GM18526 (cell line): ENCODE results near the gene GOLGA1.
A peak's percentile ranks its signal among the peaks of the same experiment; 100 is the strongest.

ENCODE experiments used
- POLR2A ChIP-seq: IDR thresholded peaks from 3 replicates; pipeline ENCODE4 v1.6.1; 2011; ENCODE audit not compliant: insufficient read length; ENCODE audit errors: extremely low read depth

The GOLGA1 gene, protein sequence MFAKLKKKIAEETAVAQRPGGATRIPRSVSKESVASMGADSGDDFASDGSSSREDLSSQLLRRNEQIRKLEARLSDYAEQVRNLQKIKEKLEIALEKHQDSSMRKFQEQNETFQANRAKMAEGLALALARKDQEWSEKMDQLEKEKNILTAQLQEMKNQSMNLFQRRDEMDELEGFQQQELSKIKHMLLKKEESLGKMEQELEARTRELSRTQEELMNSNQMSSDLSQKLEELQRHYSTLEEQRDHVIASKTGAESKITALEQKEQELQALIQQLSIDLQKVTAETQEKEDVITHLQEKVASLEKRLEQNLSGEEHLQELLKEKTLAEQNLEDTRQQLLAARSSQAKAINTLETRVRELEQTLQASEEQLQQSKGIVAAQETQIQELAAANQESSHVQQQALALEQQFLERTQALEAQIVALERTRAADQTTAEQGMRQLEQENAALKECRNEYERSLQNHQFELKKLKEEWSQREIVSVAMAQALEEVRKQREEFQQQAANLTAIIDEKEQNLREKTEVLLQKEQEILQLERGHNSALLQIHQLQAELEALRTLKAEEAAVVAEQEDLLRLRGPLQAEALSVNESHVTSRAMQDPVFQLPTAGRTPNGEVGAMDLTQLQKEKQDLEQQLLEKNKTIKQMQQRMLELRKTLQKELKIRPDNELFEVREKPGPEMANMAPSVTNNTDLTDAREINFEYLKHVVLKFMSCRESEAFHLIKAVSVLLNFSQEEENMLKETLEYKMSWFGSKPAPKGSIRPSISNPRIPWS

DNA sequence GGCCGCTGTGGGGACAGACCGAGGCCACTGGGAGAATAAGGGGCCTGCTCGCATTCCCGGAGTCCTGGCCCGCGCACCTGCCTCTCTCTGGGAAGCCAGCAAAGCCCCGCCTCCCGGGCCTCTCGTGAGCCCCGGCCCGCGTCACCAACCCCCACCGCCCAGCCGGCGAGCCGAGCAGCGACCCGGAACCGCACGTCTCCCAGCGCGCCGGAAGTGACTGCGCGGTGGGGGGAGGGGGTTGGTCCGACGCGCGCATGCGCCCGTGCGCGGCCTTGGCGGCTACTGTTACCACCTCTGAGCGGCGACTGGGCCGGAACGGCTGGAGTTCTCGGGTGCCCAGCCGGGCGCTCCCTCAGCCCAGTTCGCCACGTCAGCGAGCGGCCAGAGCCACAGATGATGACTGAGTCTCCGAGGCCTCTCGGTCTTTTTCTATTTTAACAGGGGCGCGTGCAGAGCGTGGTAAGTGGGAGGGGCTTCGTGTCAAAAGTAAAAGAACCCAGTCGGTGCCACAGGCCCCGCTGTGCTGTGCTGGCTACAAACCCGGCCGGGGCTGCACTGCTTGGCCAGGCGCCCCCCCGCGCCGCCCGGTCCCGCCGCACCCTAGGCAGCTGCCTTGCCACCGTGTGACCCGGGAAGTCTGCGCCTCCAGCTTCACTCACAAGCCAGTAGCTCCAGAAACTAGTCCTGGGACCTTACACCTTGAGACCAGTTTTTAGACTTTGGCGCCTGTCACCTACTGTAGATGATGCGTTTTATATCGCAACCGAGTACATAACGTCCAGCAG is at the start of gene GOLGA1:
Gene GOLGA1, minus strand, starts transcription at position 190 of the 785 bp plus-strand sequence. CDS start 2,372 bp downstream, outside the sequence.
- peak; percentile 90 for TF ChIP-seq POLR2A

DNA sequence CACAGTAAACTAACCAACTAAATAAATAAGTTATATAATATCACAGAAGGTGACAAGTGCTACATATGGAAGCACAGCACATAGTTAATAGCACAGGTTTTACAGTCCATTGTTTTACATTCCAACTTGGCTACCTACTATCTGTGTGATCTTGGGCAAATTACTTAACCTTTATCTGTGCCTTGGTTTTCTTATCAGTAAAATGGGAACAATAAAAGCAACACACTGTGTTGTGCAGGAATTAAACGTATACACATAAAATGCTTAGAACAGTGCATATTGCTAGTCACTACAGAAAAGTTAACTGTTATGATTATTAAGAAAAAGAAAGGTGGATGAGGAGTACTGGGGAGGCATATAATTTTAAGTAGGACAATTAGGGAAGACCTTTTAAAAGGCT is 42.8 kb upstream of the GOLGA1 start:
- TF ChIP-seq POLR2A: no peak

DNA sequence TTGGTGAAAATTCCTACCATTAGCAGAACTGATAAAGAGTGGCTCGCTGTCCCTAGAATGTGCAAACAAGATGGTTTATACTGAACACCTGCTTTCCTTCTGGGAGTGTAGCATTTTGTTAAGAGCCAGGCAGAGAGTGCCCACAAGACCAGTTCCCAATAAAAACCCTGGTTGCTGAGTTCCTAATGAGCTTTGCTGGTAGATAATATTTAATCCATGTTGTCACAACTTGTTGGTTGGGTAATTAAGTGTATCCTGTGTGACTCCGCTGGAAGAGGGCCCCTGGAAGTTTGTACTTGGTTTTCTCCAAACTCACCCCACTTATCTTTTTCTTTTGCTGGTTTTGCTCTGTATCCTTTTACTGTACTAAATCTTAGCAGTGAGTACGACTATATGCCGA is 39.5 kb upstream of the GOLGA1 start:
- TF ChIP-seq POLR2A: no peak

DNA sequence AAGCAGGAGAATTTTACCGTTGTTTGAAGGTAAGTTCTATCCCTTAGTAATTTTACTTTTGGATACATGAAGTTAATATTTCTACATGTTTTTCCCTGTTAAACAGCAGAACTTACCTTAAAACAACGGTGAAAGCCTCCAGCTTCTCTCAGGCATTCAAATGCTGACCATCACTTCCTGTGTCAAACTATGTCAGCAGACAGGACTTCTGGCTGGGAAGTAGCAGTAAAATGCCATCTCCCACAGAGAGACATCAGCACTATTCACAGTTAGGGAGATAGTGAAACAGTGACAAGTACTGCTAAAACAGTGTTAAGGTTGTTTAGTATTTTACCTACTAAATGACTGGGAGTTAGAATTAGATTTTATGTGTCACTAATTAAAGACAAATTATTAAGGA is 34.2 kb upstream of the GOLGA1 start:
- no peak for TF ChIP-seq POLR2A

DNA sequence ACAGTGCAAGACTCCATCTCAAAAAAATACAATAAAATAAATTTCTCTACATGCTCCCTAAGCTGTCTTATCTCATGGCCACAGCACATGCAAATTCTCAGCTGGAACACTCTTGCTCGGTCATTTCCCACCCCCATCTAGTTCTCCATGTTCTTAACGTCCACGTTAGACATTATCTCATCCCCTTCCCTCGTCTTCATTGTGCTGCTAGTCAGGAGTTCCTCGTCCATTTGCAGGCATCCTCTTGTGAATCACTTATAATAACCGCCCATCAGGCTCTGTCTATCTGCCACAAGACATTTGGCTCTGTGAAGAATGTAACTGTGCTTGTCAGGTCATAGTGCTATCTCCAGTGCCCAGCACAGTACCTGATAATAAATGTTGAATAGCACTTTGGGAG is 32.9 kb upstream of the GOLGA1 start:
- no peak for TF ChIP-seq POLR2A

DNA sequence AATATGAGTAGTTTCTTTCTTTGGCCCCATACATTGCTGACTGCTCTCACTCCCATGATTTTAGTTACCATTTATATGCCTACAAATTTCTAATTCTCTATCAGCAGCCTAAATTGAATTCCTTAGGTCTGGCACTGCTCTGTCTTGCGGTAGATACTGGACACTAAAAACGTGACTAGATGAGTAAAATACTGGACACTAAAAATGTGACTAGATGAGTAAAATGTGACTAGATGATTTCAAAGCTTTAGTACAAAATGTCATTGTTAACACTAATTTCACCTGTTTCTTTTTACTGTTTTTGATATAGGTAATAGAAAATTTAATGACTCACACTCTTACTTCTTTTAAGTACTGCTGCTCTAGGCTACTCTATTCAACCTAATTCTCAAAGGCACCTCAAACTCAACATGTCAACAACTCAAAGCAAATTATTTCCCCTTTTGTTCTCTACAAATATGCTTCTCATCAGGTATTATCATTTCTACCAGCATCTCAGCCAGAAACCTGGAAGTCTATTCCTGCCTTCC is 31.4 kb upstream of the GOLGA1 start:
- TF ChIP-seq POLR2A: no peak

DNA sequence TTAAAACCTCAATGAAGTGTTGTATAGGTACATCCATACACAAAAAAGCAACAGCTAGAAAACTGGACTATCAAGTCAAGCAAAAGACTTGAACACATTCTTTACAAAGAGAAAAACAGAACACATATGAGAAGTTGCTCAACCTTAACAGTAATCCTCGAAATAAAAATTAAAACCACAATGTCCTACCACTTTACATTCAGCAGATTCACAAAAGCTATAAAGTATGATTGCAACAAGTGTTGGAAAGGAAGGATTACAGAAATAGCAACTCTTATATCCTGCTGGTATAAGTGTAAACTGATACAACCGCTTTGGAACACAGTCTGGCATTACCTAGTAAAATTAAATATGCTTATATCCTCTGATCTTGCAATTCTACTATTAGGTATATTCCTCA is 28.5 kb upstream of the GOLGA1 start:
- TF ChIP-seq POLR2A: no peak

DNA sequence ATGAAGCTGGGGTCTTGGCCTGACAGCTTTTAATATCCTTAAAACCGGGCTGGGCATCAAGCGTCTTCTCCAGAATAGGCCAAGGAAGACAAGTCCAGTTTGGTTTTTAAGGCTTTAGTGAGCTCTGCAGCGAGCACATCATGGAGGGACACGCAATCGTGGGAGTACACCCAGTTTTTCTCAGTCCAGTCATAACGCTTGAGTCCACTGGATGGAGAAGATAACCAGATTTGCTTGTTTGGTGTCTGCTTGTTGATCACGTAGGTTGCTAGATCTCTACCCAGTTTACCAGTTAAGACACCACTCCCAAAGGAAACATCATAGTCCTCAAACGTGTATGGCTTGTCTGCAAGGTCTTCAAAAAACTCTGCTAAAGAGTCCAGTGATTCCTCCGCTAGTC is 27.4 kb upstream of the GOLGA1 start:
- TF ChIP-seq POLR2A: no peak

DNA sequence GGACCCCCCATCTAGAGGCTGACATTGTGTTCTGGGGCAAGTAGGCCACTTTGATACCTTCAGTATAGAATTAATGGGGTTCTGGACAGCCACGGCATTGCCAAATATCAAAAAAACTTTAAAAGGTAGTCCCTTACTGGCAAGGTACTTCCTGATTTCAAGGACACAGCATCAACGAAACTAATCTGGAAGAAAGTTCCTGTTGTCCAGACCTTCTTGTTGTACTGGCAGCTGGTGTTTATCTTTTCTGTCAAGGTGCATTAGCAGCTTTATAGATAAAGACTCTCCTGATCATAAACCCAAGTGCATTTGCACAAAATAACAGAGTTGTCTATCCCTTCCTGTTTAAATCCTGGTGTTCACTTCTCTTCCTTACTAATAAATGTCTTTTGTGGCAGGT is 23.7 kb upstream of the GOLGA1 start:
- no peak for TF ChIP-seq POLR2A

DNA sequence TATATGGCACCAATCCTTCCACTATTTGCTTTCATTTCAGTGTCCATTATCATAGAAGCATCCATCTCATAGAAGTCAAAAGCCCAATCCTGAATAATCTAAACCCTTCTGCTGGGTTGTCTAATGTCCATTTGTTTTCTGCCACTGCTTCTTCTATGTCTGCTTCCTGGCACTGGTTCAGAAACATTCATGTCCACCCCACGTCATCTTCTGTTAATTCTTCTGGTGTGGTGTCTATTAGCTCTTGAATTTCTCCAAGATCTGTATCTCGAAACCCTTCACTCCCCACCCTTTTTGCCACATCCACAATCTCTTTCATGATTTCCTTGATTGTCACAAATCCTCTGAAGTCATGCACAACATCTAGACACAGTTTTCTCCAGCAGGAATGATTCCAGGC is 23.2 kb upstream of the GOLGA1 start:
- no peak for TF ChIP-seq POLR2A

DNA sequence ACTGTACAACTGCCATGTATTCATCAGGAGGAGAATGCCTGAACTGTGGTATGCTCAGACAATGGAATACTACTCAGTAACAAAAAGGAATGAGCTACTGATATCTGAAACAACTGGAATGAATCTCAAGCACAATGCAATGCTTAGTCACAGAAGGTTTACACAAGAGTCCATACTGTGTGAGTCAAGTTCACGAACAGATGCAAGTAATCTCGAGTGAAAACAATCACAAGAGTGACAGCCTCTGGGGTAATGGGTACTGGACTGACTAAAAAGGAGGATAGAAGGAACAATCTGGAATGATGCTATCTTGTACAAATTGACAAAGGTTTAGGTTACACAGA is 19.5 kb upstream of the GOLGA1 start:
- TF ChIP-seq POLR2A: no peak

DNA sequence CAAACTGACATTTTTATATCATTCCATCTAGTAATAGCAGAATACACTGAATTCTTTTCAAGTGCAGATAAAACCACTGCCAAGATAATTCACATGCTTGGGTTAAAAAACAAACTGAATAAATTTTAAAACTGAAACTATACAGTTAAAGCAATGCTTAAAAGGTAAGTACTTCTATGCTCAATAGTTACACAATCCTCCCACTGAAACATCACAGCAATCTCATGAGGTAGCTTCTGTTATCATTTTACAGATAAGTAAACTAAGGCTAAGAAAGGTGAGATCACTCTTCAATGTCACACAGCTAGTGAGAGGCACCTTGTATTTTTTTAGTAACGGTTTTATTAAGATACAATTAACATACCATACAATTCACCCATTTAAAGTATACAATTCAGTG is 13.4 kb upstream of the GOLGA1 start:
- TF ChIP-seq POLR2A: no peak

DNA sequence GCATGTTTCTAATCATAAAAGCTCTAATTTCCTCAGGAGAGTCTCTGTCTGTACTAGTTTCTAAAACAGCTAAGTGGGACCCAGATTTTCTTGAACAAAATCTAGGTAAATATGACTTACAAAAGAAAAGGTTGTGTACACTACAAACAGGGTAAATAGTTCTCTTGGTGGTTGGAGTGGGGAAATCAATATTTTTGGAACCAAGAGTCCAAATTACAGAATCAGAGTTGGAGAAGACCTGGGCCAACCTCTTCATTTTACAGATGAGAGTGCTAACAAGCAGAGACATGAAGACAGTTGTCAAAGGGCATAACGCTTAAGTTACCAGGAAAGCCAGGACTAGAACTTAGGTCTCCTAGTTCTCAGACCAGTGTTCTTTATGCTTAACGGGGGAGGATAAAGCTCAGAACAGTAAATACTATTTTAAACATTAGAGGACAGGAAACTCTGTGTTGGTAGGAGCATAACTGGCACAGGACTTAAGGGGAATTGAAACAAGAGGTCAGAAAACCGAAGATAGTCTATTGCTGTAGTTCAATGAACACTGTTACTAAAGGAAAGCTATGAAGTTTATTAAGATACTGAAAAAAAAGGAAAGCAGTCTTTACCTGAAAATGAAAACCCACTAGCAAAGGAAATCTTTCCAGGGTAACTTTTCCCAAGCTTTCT is 9.3 kb upstream of the GOLGA1 start:
- no peak for TF ChIP-seq POLR2A

DNA sequence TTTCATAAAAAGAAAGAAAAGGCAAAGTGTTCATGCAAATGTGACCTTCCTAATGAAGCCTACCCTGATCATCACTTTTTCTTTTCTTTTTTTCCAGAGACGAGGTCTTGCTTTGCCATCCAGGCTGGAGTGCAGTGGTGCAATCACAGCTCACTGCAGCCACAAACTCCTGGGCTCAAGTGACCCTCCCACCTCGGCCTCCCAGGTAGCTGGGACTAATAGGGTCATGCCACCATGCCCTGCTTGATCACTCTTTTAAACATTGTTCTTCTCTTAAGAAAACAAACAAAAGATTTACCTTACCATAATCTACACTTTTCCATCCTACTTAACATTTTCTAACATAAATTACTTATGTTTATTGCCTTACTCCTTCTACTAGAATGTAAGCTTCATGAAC is 8.5 kb upstream of the GOLGA1 start:
- TF ChIP-seq POLR2A: no peak
